GM12878 (cell line): ENCODE results near the gene B3GALT6. TPM values are rescaled to one million over a fixed set of nuclear protein-coding genes. Genes with fewer than 3 reads are reported as not detected.
A peak's percentile ranks its signal among the peaks of the same experiment; 100 is the strongest.

ENCODE experiments used
- ATAC-seq: fragments of 200-7000 bp; cut with Tn5 transposase; 3 replicates; pipeline ENCODE4 v1.9.1; 2020; ENCODE audit warnings: mild to moderate bottlenecking, moderate library complexity
- BruUV-seq: library from RNA; stranded (reverse); fragments of 400-500 nt; replicated peaks from 2 replicates; lab custom pipeline; 2021; lab: Mats Ljungman, UMichigan
- CTCF ChIA-PET: fragments of 300-600 bp; sonication (Branson Sonifier 250); formaldehyde crosslinking; extraction: SDS; loops from one replicate; lab custom pipeline; 2021; ENCODE audit warnings: inconsistent platforms; lab: Yijun Ruan, JAX
- POLR2A ChIA-PET: fragments of 350-600 bp; formaldehyde crosslinking; extraction: SDS; loops from one replicate; lab custom pipeline; 2021; ENCODE audit warnings: inconsistent platforms; lab: Charles Lee
- RAD21 ChIA-PET: fragments of 300-600 bp; sonication (Branson Sonifier 250); formaldehyde crosslinking; loops from one replicate; lab custom pipeline; 2023; ENCODE audit warnings: antibody characterized with exemption; ENCODE audit not compliant: unreplicated experiment; lab: Charles Lee
- SMC1A ChIA-PET: fragments of 300-600 bp; sonication (Branson Sonifier 250); formaldehyde crosslinking; loops from one replicate; lab custom pipeline; 2023; ENCODE audit not compliant: unreplicated experiment, uncharacterized antibody; lab: Charles Lee
- DNase-seq: peaks from one replicate; pipeline ENCODE4 v3.0.0-alpha.2; 2011; ENCODE audit warnings: low read depth, low spot score
- FAIRE-seq: peaks from 3 replicates; lab custom pipeline; 2011; peaks lifted over from hg19 to GRCh38; lab: Jason Lieb, UNC
- H2AFZ ChIP-seq: 2 replicates; pipeline ENCODE4 v1.6.0; 2011; ENCODE audit warnings: low read depth, low read length, control low read depth; ENCODE audit not compliant: control insufficient read depth
- H3K27ac ChIP-seq: 2 replicates; pipeline ENCODE4 v1.5.1; 2011; ENCODE audit warnings: control low read depth; ENCODE audit not compliant: control insufficient read depth, insufficient read depth
- H3K27me3 ChIP-seq, 2 experiments: replicated peaks in 1 of 2; 2 replicates each; pipeline versions ENCODE4 v1.6.0 to v1.6.1; 2011; ENCODE audit warnings: low read length in 1 of 2; ENCODE audit not compliant: control insufficient read depth in 2 of 2, insufficient read depth in 2 of 2
- H3K36me3 ChIP-seq, 2 experiments: 2 replicates each; pipeline ENCODE4 v1.5.1; 2011; ENCODE audit warnings: low read length in 1 of 2; ENCODE audit not compliant: control insufficient read depth in 2 of 2, insufficient read depth in 2 of 2
- H3K4me1 ChIP-seq: 2 replicates; pipeline ENCODE4 v1.6.1; 2011; ENCODE audit warnings: mild to moderate bottlenecking, low read length, moderate library complexity, mixed read lengths; ENCODE audit not compliant: control insufficient read depth, insufficient read depth
- H3K4me2 ChIP-seq: 2 replicates; pipeline ENCODE4 v1.6.0; 2011; ENCODE audit warnings: control low read depth; ENCODE audit not compliant: control insufficient read depth, insufficient read depth
- H3K4me3 ChIP-seq: fragments of 200-600 bp; sonication (generic); 2 replicates; pipeline ENCODE4 v1.5.1; 2016
- H3K79me2 ChIP-seq: 2 replicates; pipeline ENCODE4 v1.6.0; 2011; ENCODE audit warnings: low read length; ENCODE audit not compliant: control insufficient read depth, insufficient read depth
- H3K9ac ChIP-seq: 2 replicates; pipeline ENCODE4 v1.8.0; 2011; ENCODE audit warnings: low read length, control low read depth, mixed read lengths; ENCODE audit not compliant: control insufficient read depth, insufficient read depth
- H3K9me3 ChIP-seq: replicated peaks from 3 replicates; pipeline ENCODE4 v1.5.1; 2011; ENCODE audit warnings: mild to moderate bottlenecking, low read length; ENCODE audit not compliant: control insufficient read depth, insufficient read depth
- H4K20me1 ChIP-seq: 2 replicates; pipeline ENCODE4 v1.6.0; 2011; ENCODE audit not compliant: control insufficient read depth, insufficient read depth
- IRF4 ChIP-seq: IDR thresholded peaks from 2 replicates; pipeline ENCODE4 v1.6.1; 2011; ENCODE audit warnings: low read depth, low read length
- SPI1 ChIP-seq: IDR thresholded peaks from 2 replicates; pipeline ENCODE4 v1.6.1; 2011; ENCODE audit warnings: low read depth, mild to moderate bottlenecking, low read length, moderate library complexity, borderline replicate concordance; ENCODE audit not compliant: insufficient read depth
- WGBS: methylation state at CpG from one replicate; pipeline ENCODE4 v1.1.6; 2016; ENCODE audit warnings: low lambda C conversion rate; ENCODE audit not compliant: insufficient replicate concordance, insufficient coverage; ENCODE audit errors: missing lambda C conversion rate; 5-methylcytosine and 5-hydroxymethylcytosine counted together
- in situ Hi-C: fragments of 300-500 bp; cut with MboI; formaldehyde crosslinking; loops from 9 replicates; pipeline ENCODE4 v1.14.3; 2018; ENCODE audit warnings: mixed read lengths
- intact Hi-C: fragments of 100-400 bp; cut with micrococcal nuclease; formaldehyde crosslinking; loops from one replicate; pipeline ENCODE4 v1.14.2; 2022; ENCODE audit not compliant: unreplicated experiment
- polyA plus RNA-seq, 11 experiments: library from polyadenylated mRNA; depleted of rRNA in 4 of 11; unstranded in 6 of 11; stranded (reverse) in 5 of 11; fragments of >200 nt; fragmentation: Nextera tagmentation in 4 of 11; fragmentation: Illumina TruSeq in 1 of 11; extraction: Ambion mirVana in 4 of 11; extraction: Trizol in 1 of 11; gene quantifications; 1 replicate in 1 of 11; 2 replicates in 10 of 11; pipeline versions ENCODE4 v1.2.1 to v1.2.3, GENCODE V29; 2011 to 2016; ENCODE audit warnings: inconsistent platforms in 2 of 11, missing spikeins in 2 of 11, low read depth in 1 of 11
- total RNA-seq, 4 experiments: library from RNA; depleted of rRNA in 3 of 4; stranded (reverse); fragments of >200 nt in 3 of 4; fragmentation: Illumina TruSeq in 1 of 4; extraction: Trizol in 1 of 4; gene quantifications; 2 replicates each; pipeline versions ENCODE4 v1.2.1 to v1.2.3, GENCODE V29; 2013 to 2021
- TF ChIP-seq, protein P1 (sequence below): IDR thresholded peaks from 2 replicates; pipeline ENCODE4 v1.6.1; 2011; ENCODE audit warnings: mild to moderate bottlenecking, low read depth, low read length, moderate library complexity; ENCODE audit not compliant: insufficient replicate concordance

B3GALT6 gene
- total and polyA plus RNA-seq, 10 of the 15 experiments (the other 5 are each of a cell fraction or from before 2014, with no cell fraction given): 0.53 to 20.8 (median 4.5) TPM

DNA sequence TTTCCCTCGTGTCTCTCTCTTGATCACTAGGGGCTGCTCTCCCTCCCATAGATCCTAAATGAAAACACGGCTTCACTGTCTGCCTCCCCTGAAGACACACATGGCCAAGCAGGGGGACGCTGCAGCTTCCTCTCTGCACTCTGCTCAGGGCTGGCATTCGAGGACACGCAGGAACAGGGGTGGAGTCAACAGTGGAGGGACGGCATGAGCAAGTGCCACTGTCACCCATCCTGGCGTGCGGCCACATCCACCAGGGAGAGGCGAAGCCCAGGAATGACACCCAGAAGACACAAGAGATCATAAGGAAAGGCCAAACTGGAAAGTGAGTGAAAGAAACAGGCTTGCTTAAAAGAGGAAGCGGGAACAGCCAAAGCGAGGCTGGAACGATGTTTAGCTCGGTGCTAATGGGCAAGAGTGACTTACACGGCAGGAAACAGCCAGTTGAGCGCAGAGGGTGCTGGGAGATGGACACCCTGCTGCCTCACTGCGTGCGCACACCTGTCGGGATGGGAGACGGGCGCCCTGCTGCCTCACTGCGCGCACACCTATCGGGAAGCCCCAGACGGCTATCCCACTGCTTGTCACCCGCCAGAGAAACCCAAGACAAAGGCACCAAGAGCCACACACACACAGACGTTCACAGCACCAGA lies 28.0 kb downstream of the B3GALT6 start:
- intact Hi-C loops: no loop called here
- ATAC-seq (no peak), FAIRE-seq (no peak), DNase-seq (no peak)
- Histone ChIP-seq H3K4me3 (no peak overlapping the region), H3K4me2 (no peak overlapping the region), H3K4me1 (no peaks in the 10 kb centered on the region), H3K9ac (no peak overlapping the region), H4K20me1 (no peaks in the 10 kb centered on the region), H2AFZ (no peak overlapping the region), H3K36me3 (peaks cover 17 to 19% of the 10 kb centered on the region in 2 experiments), H3K9me3 (no peaks in the 10 kb centered on the region), H3K79me2 (no peaks in the 10 kb centered on the region), H3K27ac (no peak overlapping the region), H3K27me3 (no peaks in the 10 kb centered on the region)
- TF ChIP-seq IRF4 (0 out of 2 replicates have a peak, but pooled peaks have one; percentile 18), SPI1 (peak; percentile 87)
- TF ChIP-seq, protein P1, sequence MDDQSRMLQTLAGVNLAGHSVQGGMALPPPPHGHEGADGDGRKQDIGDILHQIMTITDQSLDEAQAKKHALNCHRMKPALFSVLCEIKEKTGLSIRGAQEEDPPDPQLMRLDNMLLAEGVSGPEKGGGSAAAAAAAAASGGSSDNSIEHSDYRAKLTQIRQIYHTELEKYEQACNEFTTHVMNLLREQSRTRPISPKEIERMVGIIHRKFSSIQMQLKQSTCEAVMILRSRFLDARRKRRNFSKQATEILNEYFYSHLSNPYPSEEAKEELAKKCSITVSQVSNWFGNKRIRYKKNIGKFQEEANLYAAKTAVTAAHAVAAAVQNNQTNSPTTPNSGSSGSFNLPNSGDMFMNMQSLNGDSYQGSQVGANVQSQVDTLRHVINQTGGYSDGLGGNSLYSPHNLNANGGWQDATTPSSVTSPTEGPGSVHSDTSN: no peak
- no TSS peak for BruUV-seq
- SMC1A ChIA-PET: interaction anchor here (1.0 to 1.7 kb wide), 2 partner anchors 10 to 31 kb away, joined by 4 to 8 read pairs; no protein-coding TSS in a partner anchor
- 85% methylated on average over 26 of the region's 26 CpGs for whole genome bisulfite sequencing
- POLR2A ChIA-PET: interaction anchor here (1.0 kb wide), 1 partner anchor 9 kb away, joined by 3 read pairs; no protein-coding TSS in a partner anchor
- CTCF ChIA-PET: no interaction called here
- in situ Hi-C loops: no loop called here
- RAD21 ChIA-PET: no interaction called here
